Large intestine (tissue), 3 donors: ENCODE data around the gene EGLN3. TPM values are rescaled to one million over a fixed set of nuclear protein-coding genes. Genes with fewer than 3 reads are reported as not detected.

Source experiments
- DNase-seq, 2 donors: peaks; one replicate each; pipeline versions ENCODE4 v3.0.0 to v3.0.0-alpha.2; 2013
- H3K27ac ChIP-seq: one replicate; pipeline ENCODE4 v1.5.1; 2013; ENCODE audit warnings: low read length
- H3K27me3 ChIP-seq: 2 replicates; pipeline ENCODE4 v1.6.1; 2013; ENCODE audit warnings: low read length; ENCODE audit not compliant: control insufficient read depth, insufficient read depth
- H3K36me3 ChIP-seq: 2 replicates; pipeline ENCODE4 v1.6.1; 2013; ENCODE audit warnings: low read length; ENCODE audit not compliant: control insufficient read depth, insufficient read depth
- H3K4me1 ChIP-seq: one replicate; pipeline ENCODE4 v1.6.1; 2013; ENCODE audit warnings: low read length; ENCODE audit not compliant: control insufficient read depth, insufficient read depth
- H3K4me3 ChIP-seq: one replicate; pipeline ENCODE4 v1.5.1; 2013; ENCODE audit warnings: low read length
- H3K9me3 ChIP-seq: one replicate; pipeline ENCODE4 v1.6.1; 2013; ENCODE audit warnings: mild to moderate bottlenecking, low read depth, low read length, moderate library complexity; ENCODE audit not compliant: control insufficient read depth
- WGBS: methylation state at CpG from one replicate; pipeline ENCODE4 v1.1.5; 2013; ENCODE audit warnings: low lambda C conversion rate; ENCODE audit not compliant: insufficient coverage; 5-methylcytosine and 5-hydroxymethylcytosine counted together
- polyA plus RNA-seq: library from polyadenylated mRNA; unstranded; fragments of 120-200 nt; gene quantifications from one replicate; pipeline ENCODE4 v1.2.1, GENCODE V29; 2013

Gene EGLN3
- polyA plus RNA-seq, 1 donor, result 51.9 TPM

DNA sequence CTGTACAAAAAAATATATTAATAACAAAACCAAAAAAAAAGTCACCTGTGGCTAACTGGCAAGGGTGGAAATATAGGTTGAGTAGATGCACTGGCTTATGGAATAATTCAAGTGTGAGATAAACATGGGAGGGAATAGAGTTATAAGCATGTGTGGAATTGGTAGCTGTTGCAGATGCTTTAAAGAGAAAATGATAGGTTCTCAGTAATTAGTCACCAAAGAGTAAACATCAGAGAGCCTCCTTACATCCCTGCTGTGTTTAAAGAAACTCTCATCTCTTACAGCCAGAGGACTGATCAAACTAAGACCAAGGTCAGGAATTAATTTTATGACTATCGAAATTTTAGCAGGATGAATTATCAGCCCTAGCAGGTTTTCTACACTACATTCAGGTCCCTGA lies 70.5 kb downstream of the EGLN3 start:
- H3K4me1 ChIP-seq, result no peaks in the 10 kb centered on the region
- H3K27me3 ChIP-seq, result no peaks in the 10 kb centered on the region
- H3K9me3 ChIP-seq, result peaks cover 12% of the 10 kb centered on the region
- no peak overlapping the region for H3K27ac ChIP-seq
- no peak for DNase-seq
- WGBS, result no CpG with 5 or more reads among the region's 1 CpG
- H3K4me3 ChIP-seq, result no peak overlapping the region
- H3K36me3 ChIP-seq, result no peaks in the 10 kb centered on the region

DNA sequence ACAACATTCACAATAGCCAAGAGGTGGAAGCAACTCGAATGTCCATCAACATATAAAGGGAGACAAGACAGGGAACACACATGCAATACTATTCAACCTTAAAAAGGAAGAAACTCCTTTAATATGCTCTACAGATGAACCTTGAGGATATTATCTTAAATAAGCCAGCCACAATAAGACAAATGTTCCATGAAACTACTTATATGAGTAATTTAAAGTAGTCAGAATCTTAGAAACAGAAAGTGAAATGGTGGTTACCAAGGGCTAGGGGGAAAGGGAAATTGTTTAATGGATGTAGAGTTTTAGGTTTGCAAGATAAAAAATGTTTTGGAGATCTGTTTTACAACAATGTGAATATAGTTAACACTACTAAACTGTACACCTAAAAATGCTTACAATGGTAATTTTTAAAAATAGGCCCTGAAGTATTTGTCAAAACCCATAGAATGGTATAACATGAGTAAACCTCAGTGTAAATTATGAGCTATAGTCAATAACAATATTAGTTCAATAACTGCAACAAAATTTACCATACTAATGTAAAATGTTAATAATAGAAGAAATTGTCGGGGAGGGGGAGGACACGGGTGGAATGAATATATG lies 71.1 kb downstream of the EGLN3 start:
- H3K9me3 ChIP-seq, result peaks cover 12% of the 10 kb centered on the region
- no peak overlapping the region for H3K27ac ChIP-seq
- H3K4me1 ChIP-seq, result no peaks in the 10 kb centered on the region
- H3K27me3 ChIP-seq, result no peaks in the 10 kb centered on the region
- 87% methylated on average over 3 of the region's 3 CpGs for WGBS
- no peaks in the 10 kb centered on the region for H3K36me3 ChIP-seq
- DNase-seq, result no peak
- no peak overlapping the region for H3K4me3 ChIP-seq

DNA sequence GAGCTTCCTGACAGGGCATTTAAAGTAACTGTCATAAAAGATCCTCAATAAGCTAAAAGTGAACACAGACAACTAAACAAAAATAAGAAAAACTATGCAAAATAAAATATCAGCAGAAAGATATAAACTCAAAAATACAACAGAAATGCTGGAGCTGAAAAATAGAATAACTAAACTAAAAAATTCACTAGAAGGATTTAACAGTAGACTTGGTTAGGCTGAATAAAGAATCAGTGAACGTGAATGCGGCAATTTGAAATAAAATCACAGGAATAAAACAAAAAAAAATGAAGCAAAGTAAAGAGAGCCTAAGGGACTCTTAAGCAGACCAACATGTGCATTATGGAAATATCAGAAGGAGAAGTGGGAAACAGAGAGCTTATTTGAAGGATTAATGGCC lies 74.6 kb downstream of the EGLN3 start:
- H3K4me3 ChIP-seq, result no peak overlapping the region
- H3K4me1 ChIP-seq, result no peaks in the 10 kb centered on the region
- 91% methylated on average over 2 of the region's 2 CpGs for WGBS
- peaks cover 12% of the 10 kb centered on the region for H3K9me3 ChIP-seq
- H3K36me3 ChIP-seq, result no peaks in the 10 kb centered on the region
- no peak overlapping the region for H3K27ac ChIP-seq
- H3K27me3 ChIP-seq, result no peaks in the 10 kb centered on the region
- no peak for DNase-seq
